Measurements from ENCODE around the gene PPFIBP2. TPM values are rescaled to one million over a fixed set of nuclear protein-coding genes. Genes with fewer than 3 reads are reported as not detected.

Gene PPFIBP2
- total and polyA plus RNA-seq, 2 of the 13 experiments (the other 11 are each of a cell fraction or from before 2014, with no cell fraction given): 15.0 to 52.5 TPM

- H3K4me3 ChIP-seq (replicated peaks in 1 of 3; ENCODE audit: insufficient read depth in 1 of 3, low read depth in 2 of 3, low read length in 3 of 3): no peak overlapping the region
- H2AFZ ChIP-seq (ENCODE audit: low read length): no peak overlapping the region
- peaks cover 5% of the 10 kb centered on the region; the same call in 1 of the 2 replicates for H3K4me1 ChIP-seq (ENCODE audit: insufficient read depth, low read length)
- no peak overlapping the region for H3K27ac ChIP-seq (ENCODE audit: extremely low read length, insufficient read depth, low read length)
- no TSS peak for BruUV-seq (replicated peaks)
- H3K9me3 ChIP-seq (ENCODE audit: low read length): no peaks in the 10 kb centered on the region
- H3K9ac ChIP-seq (ENCODE audit: insufficient read depth, low read depth, low read length): no peak overlapping the region
- in situ Hi-C loops (cut with HindIII; ENCODE audit: extremely low pct_ligation_motif_present, low pct_unique_long_range_greater_than_20kb): no loop called here
- H3K79me2 ChIP-seq (ENCODE audit: insufficient read depth, low read length): no peaks in the 10 kb centered on the region
- DNase-seq (ENCODE audit: low spot score) (no peak), FAIRE-seq (no peak), ATAC-seq (no peak)
- H3K36me3 ChIP-seq (replicated peaks in 1 of 2; ENCODE audit: control insufficient read depth in 1 of 2, insufficient read depth in 2 of 2, low read length in 2 of 2): peaks cover 29 to 55% of the 10 kb centered on the region in 2 experiments
- no peaks in the 10 kb centered on the region for H3K27me3 ChIP-seq (ENCODE audit: control insufficient read depth in 1 of 2, insufficient read depth in 2 of 2, low read length in 2 of 2)
- ChIA-PET CTCF (ENCODE audit: low intra/inter-chr PET ratio, low total read pairs) (no interaction called here), POLR2A (no interaction called here)
- 76% methylated on average over 3 of the region's 3 CpGs for WGBS (ENCODE audit: low lambda C conversion rate)
- intact Hi-C loops (cut with micrococcal nuclease; ENCODE audit: unreplicated experiment): no loop called here
- no peak overlapping the region for H3K4me2 ChIP-seq (ENCODE audit: low read depth, low read length)
- no peaks in the 10 kb centered on the region for H4K20me1 ChIP-seq (ENCODE audit: insufficient read depth, low read length)
- TF ChIP-seq, protein P1, sequence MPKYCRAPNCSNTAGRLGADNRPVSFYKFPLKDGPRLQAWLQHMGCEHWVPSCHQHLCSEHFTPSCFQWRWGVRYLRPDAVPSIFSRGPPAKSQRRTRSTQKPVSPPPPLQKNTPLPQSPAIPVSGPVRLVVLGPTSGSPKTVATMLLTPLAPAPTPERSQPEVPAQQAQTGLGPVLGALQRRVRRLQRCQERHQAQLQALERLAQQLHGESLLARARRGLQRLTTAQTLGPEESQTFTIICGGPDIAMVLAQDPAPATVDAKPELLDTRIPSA (CRISPR knock-in tag; IDR thresholded peaks at IDR 0.05; ENCODE audit: borderline replicate concordance): no peak
- TF ChIP-seq IKZF5 (CRISPR knock-in tag; IDR thresholded peaks at IDR 0.05): no peak
- TF ChIP-seq BHLHE40 (IDR thresholded peaks at IDR 0.05; ENCODE audit: low read length): no peak
- no peak for TF ChIP-seq ZNF614 (CRISPR knock-in tag; IDR thresholded peaks at IDR 0.05; ENCODE audit: borderline replicate concordance)
- TF ChIP-seq ZFP36L1 (CRISPR knock-in tag; IDR thresholded peaks at IDR 0.05): no peak
- no peak for TF ChIP-seq ZNF768 (CRISPR knock-in tag; IDR thresholded peaks at IDR 0.05)
- no peak for TF ChIP-seq ZNF740 (CRISPR knock-in tag; IDR thresholded peaks at IDR 0.05)
- TF ChIP-seq ZNF691 (CRISPR knock-in tag; IDR thresholded peaks at IDR 0.05; ENCODE audit: borderline replicate concordance, low read depth): no peak
- no peak for TF ChIP-seq POLR2AphosphoS5 (IDR thresholded peaks at IDR 0.05; ENCODE audit: low read depth, low read length)
- TF ChIP-seq RAD21 (CRISPR knock-in tag; IDR thresholded peaks at IDR 0.05): no peak
- TF ChIP-seq, protein P2, sequence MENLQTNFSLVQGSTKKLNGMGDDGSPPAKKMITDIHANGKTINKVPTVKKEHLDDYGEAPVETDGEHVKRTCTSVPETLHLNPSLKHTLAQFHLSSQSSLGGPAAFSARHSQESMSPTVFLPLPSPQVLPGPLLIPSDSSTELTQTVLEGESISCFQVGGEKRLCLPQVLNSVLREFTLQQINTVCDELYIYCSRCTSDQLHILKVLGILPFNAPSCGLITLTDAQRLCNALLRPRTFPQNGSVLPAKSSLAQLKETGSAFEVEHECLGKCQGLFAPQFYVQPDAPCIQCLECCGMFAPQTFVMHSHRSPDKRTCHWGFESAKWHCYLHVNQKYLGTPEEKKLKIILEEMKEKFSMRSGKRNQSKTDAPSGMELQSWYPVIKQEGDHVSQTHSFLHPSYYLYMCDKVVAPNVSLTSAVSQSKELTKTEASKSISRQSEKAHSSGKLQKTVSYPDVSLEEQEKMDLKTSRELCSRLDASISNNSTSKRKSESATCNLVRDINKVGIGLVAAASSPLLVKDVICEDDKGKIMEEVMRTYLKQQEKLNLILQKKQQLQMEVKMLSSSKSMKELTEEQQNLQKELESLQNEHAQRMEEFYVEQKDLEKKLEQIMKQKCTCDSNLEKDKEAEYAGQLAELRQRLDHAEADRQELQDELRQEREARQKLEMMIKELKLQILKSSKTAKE (CRISPR knock-in tag; IDR thresholded peaks at IDR 0.05; ENCODE audit: borderline replicate concordance): no peak
- no peak for TF ChIP-seq RCOR2 (CRISPR knock-in tag; IDR thresholded peaks at IDR 0.05)
- TF ChIP-seq RNF219 (CRISPR knock-in tag; IDR thresholded peaks at IDR 0.05): no peak
- no peak for TF ChIP-seq FOXA3 (CRISPR knock-in tag; IDR thresholded peaks at IDR 0.05)
- TF ChIP-seq PHF5A (CRISPR knock-in tag; IDR thresholded peaks at IDR 0.05; ENCODE audit: low read depth, unreplicated experiment): no peak
- no peak for TF ChIP-seq ZFP36L2 (CRISPR knock-in tag; IDR thresholded peaks at IDR 0.05)
- TF ChIP-seq PITX1 (CRISPR knock-in tag; IDR thresholded peaks at IDR 0.05): no peak
These were observed 107.3 kb downstream of the PPFIBP2 start for GRCh38 chr11:7621090-7621489.
